DND-41 (cell line): ENCODE measurements around the gene ZNF132.

Source experiments
- ATAC-seq: fragments of 200-7000 bp; cut with Tn5 transposase; 3 replicates; pipeline ENCODE4 v1.9.1; 2021; ENCODE audit warnings: low read depth; ENCODE audit not compliant: insufficient read depth
- DNase-seq: peaks from one replicate; pipeline ENCODE4 v3.0.0-alpha.2; 2020
- H2AFZ ChIP-seq: 2 replicates; pipeline ENCODE4 v1.6.0; 2012; ENCODE audit warnings: low read depth, low read length
- H3K27ac ChIP-seq: 2 replicates; pipeline ENCODE4 v1.5.1; 2012; ENCODE audit warnings: low read length, inconsistent platforms
- H3K27me3 ChIP-seq: fragments of 200-600 bp; sonication (generic); 2 replicates; pipeline ENCODE4 v1.6.0; 2012; ENCODE audit warnings: low read length, mild to moderate bottlenecking, inconsistent platforms; ENCODE audit not compliant: insufficient read depth, poor library complexity
- H3K36me3 ChIP-seq: 2 replicates; pipeline ENCODE4 v1.5.1; 2012; ENCODE audit warnings: low read length, inconsistent platforms; ENCODE audit not compliant: insufficient read depth
- H3K4me1 ChIP-seq: 2 replicates; pipeline ENCODE4 v1.5.1; 2012; ENCODE audit warnings: mild to moderate bottlenecking, low read length; ENCODE audit not compliant: insufficient read depth
- H3K4me2 ChIP-seq: 2 replicates; pipeline ENCODE4 v1.6.0; 2012; ENCODE audit warnings: mild to moderate bottlenecking, moderate library complexity, low read length, inconsistent platforms; ENCODE audit not compliant: insufficient read depth
- H3K4me3 ChIP-seq, 2 experiments: fragments of 200-600 bp in 1 of 2; shearing (Covaris generic) in 1 of 2; 2 replicates each; pipeline ENCODE4 v1.5.1; 2012 to 2016; ENCODE audit warnings: inconsistent platforms in 2 of 2, low read length in 2 of 2, mild to moderate bottlenecking in 2 of 2, low read depth in 1 of 2, moderate library complexity in 1 of 2
- H3K79me2 ChIP-seq: 2 replicates; pipeline ENCODE4 v1.6.0; 2012; ENCODE audit warnings: low read length, inconsistent platforms; ENCODE audit not compliant: insufficient read depth
- H3K9ac ChIP-seq: 2 replicates; pipeline ENCODE4 v1.6.0; 2012; ENCODE audit warnings: low read depth, mild to moderate bottlenecking, inconsistent platforms, low read length, moderate library complexity
- H3K9me3 ChIP-seq: 2 replicates; pipeline ENCODE4 v1.5.1; 2012; ENCODE audit warnings: low read length, moderate library complexity, mild to moderate bottlenecking, inconsistent platforms; ENCODE audit not compliant: insufficient read depth, severe bottlenecking
- H4K20me1 ChIP-seq: 2 replicates; pipeline ENCODE4 v1.6.0; 2012; ENCODE audit warnings: low read length; ENCODE audit not compliant: insufficient read depth
- EZH2 ChIP-seq: IDR thresholded peaks from 3 replicates; pipeline ENCODE4 v1.6.1; 2012; ENCODE audit warnings: borderline replicate concordance, low read depth, mild to moderate bottlenecking, moderate library complexity, low read length, inconsistent platforms; ENCODE audit not compliant: severe bottlenecking
- TF ChIP-seq, protein P1 (sequence below): IDR thresholded peaks from 2 replicates; pipeline ENCODE4 v1.5.1; 2012; ENCODE audit warnings: borderline replicate concordance, low read length, moderate library complexity, mild to moderate bottlenecking; ENCODE audit not compliant: poor library complexity, severe bottlenecking; ENCODE audit errors: extremely low read depth

ZNF132 gene

DNA sequence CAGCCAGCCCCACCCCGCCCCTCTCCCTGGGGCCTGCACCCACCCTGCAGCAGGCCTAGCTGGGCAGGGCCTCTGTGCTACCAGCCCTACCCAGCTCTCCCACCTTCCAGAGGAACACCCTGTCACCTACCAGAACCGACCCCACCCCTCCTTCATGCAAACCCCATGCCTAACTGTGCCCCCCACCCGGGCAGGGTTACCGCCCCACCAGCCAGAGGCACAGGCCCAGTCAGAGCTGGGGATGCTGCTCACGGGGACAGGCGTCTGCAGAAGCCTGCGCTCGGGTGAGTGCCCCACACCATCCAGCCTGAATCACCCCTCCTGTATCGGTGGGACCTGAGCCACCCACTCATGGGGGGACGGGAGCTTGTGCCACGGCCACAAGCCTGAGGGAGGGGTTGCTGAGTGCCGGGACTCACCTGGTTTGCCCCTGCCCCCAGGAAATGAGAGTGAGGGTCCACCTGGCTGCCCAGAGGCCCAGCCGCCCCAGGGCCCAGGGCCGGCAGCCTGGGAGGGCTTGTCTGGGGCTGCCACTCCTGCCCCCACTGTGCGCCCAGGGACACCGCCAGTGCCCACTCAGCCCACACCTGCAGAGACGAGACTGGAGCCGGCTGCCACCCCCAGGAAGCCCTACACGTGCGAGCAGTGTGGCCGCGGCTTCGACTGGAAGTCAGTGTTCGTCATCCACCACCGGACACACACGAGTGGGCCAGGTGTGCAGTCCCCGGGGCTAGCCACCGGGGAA is 40.0 kb upstream of the ZNF132 start:
- Histone ChIP-seq H3K79me2 (0 out of 2 replicates have a peak, but pooled peaks cover 8% of the 10 kb centered on the region), H3K4me3 (no peak overlapping the region), H4K20me1 (no peaks in the 10 kb centered on the region), H3K4me1 (peaks cover 25% of the 10 kb centered on the region), H3K9me3 (no peaks in the 10 kb centered on the region), H3K9ac (no peak overlapping the region), H3K27ac (no peak overlapping the region), H2AFZ (no peak overlapping the region), H3K27me3 (no peaks in the 10 kb centered on the region), H3K36me3 (peaks cover 24% of the 10 kb centered on the region), H3K4me2 (no peak overlapping the region)
- ATAC-seq (no peak), DNase-seq (no peak)
- no peak for TF ChIP-seq EZH2
- TF ChIP-seq, protein P1, sequence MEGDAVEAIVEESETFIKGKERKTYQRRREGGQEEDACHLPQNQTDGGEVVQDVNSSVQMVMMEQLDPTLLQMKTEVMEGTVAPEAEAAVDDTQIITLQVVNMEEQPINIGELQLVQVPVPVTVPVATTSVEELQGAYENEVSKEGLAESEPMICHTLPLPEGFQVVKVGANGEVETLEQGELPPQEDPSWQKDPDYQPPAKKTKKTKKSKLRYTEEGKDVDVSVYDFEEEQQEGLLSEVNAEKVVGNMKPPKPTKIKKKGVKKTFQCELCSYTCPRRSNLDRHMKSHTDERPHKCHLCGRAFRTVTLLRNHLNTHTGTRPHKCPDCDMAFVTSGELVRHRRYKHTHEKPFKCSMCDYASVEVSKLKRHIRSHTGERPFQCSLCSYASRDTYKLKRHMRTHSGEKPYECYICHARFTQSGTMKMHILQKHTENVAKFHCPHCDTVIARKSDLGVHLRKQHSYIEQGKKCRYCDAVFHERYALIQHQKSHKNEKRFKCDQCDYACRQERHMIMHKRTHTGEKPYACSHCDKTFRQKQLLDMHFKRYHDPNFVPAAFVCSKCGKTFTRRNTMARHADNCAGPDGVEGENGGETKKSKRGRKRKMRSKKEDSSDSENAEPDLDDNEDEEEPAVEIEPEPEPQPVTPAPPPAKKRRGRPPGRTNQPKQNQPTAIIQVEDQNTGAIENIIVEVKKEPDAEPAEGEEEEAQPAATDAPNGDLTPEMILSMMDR: no peak

GRCh38 chr19:58479303-58479702 is 39.4 kb upstream of the ZNF132 start:
- Histone ChIP-seq H3K79me2 (0 out of 2 replicates have a peak, but pooled peaks cover 8% of the 10 kb centered on the region), H4K20me1 (no peaks in the 10 kb centered on the region), H3K27ac (no peak overlapping the region), H3K4me1 (peaks cover 31% of the 10 kb centered on the region), H3K4me3 (no peak overlapping the region), H3K9ac (no peak overlapping the region), H2AFZ (no peak overlapping the region), H3K9me3 (no peaks in the 10 kb centered on the region), H3K27me3 (no peaks in the 10 kb centered on the region), H3K4me2 (no peak overlapping the region), H3K36me3 (peaks cover 24% of the 10 kb centered on the region)
- no peak for DNase-seq
- no peak for ATAC-seq
- no peak for TF ChIP-seq EZH2
- TF ChIP-seq, protein P1: no peak

DNA sequence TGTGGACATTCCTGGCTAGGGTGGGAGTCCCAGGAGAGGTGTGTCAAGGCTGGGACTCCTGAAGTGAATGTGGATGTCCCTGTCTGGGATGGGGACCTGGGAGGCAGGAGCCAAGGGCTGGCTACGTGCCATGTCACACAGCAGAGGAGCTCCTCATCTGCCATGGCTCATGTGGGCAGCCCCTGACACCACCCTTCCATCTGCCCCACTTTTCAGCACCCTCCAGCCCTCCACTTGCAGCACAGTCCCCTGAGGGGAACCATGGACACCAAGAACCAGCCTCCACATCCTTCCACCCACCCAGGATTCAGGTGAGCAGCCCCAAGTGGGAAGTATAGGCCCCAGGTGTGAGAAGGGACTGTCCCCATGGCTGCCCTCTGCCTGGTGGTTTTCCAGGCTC is 37.9 kb upstream of the ZNF132 start:
- Histone ChIP-seq H3K4me1 (peaks cover 38% of the 10 kb centered on the region), H3K9ac (peak overlapping the region; percentile 94; the same call in 1 of the 2 replicates), H3K27ac (0 out of 2 replicates have a peak overlapping the region, but pooled peaks have one; percentile 92)

More for the DNA sequence above, 37.9 kb upstream of the ZNF132 start:
- DNase-seq (no peak), ATAC-seq (no peak)
- H3K27me3 ChIP-seq: no peaks in the 10 kb centered on the region
- no peaks in the 10 kb centered on the region for H3K9me3 ChIP-seq
- 0 out of 2 replicates have a peak, but pooled peaks cover 8% of the 10 kb centered on the region for H3K79me2 ChIP-seq
- 0 out of 2 replicates have a peak, but pooled peaks cover 4% of the 10 kb centered on the region for H4K20me1 ChIP-seq
- TF ChIP-seq, protein P1: no peak
- TF ChIP-seq EZH2: no peak
- no peak overlapping the region for H2AFZ ChIP-seq
- H3K4me2 ChIP-seq: peak overlapping the region; percentile 96
- H3K36me3 ChIP-seq: peaks cover 35% of the 10 kb centered on the region
- no peak overlapping the region for H3K4me3 ChIP-seq
